OCI-LY1 (cell line): Measurements from ENCODE around the gene CYTH4.

Source experiments
- EZH2 ChIP-seq: fragments of 200-600 bp; sonication (generic), shearing (Covaris generic); IDR thresholded peaks from 2 replicates; pipeline ENCODE4 v1.8.0; 2017; ENCODE audit warnings: borderline replicate concordance, mixed run types, mild to moderate bottlenecking, antibody characterized with exemption, low read length, moderate library complexity, mixed read lengths
- TF ChIP-seq, protein P1 (sequence below): fragments of 200-600 bp; sonication (generic), shearing (Covaris generic); IDR thresholded peaks from 2 replicates; pipeline ENCODE4 v1.5.1; 2017; ENCODE audit warnings: mild to moderate bottlenecking, antibody characterized with exemption, low read length, moderate library complexity, mixed read lengths

DNA sequence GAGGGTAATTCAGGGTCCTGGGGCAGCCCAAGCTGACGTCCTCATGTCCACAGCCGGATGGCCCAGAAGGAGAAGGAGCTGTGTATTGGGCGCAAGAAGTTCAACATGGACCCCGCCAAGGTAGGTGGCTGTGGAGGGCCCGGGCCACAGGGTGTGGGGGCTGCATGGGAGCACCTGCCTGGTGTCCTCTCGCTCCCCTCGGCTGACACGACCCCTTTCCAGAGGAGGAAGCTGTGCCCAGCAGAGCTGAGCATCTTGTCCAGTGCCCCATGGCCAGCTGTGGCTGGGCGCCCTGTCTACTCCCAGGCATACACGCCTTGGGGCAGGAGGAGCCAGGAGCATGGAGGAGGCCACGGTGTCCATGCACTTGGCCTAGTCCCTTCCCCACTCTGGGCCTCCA lies 13.6 kb downstream of the CYTH4 start:
- TF ChIP-seq, protein P1, sequence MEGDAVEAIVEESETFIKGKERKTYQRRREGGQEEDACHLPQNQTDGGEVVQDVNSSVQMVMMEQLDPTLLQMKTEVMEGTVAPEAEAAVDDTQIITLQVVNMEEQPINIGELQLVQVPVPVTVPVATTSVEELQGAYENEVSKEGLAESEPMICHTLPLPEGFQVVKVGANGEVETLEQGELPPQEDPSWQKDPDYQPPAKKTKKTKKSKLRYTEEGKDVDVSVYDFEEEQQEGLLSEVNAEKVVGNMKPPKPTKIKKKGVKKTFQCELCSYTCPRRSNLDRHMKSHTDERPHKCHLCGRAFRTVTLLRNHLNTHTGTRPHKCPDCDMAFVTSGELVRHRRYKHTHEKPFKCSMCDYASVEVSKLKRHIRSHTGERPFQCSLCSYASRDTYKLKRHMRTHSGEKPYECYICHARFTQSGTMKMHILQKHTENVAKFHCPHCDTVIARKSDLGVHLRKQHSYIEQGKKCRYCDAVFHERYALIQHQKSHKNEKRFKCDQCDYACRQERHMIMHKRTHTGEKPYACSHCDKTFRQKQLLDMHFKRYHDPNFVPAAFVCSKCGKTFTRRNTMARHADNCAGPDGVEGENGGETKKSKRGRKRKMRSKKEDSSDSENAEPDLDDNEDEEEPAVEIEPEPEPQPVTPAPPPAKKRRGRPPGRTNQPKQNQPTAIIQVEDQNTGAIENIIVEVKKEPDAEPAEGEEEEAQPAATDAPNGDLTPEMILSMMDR: no peak
- no peak for TF ChIP-seq EZH2
